Activated CD4-positive, alpha-beta T cell treated with anti-CD3 and anti-CD28 coated beads for 24 hours (primary cell): ENCODE results near the gene SHFL.

Experiments used
- DNase-seq, 2 donors: peaks; one replicate each; pipeline ENCODE4 v3.0.0-alpha.2; 2020; ENCODE audit warnings: low read depth in 2 of 2

Gene SHFL

GRCh38 chr19:10107817-10108367, 21.8 kb downstream of the SHFL start:
- DNase-seq, result no peak

GRCh38 chr19:10109528-10109927, 23.4 kb downstream of the SHFL start:
- no peak for DNase-seq

GRCh38 chr19:10110076-10110971, 24.2 kb downstream of the SHFL start:
- no peak for DNase-seq

GRCh38 chr19:10110972-10111317, 24.8 kb downstream of the SHFL start:
- DNase-seq, result no peak

GRCh38 chr19:10111405-10111811, 25.3 kb downstream of the SHFL start, which contains the start of gene P2RY11:
TSS of gene P2RY11 (plus strand) at chr19:10111693. CDS start at chr19:10111722, 29 bp downstream.
- no peak for DNase-seq

GRCh38 chr19:10112037-10112761, 26.1 kb downstream of the SHFL start:
- DNase-seq, result no peak

GRCh38 chr19:10112895-10113591, 26.9 kb downstream of the SHFL start:
- DNase-seq, result peak; percentile 61 to 68

GRCh38 chr19:10113592-10113963, 27.5 kb downstream of the SHFL start:
- DNase-seq, result no peak

GRCh38 chr19:10113964-10114650, 28.0 kb downstream of the SHFL start:
- no peak for DNase-seq

GRCh38 chr19:10114651-10115391, 28.7 kb downstream of the SHFL start:
- DNase-seq, result no peak

- DNase-seq, result no peak
Measured at GRCh38 chr19:10115392-10116084, 29.4 kb downstream of the SHFL start.

- DNase-seq, result no peak
Measured at GRCh38 chr19:10116085-10116865, 30.2 kb downstream of the SHFL start.

GRCh38 chr19:10116866-10117616, 30.9 kb downstream of the SHFL start:
- DNase-seq, result no peak

- no peak for DNase-seq
Measured at GRCh38 chr19:10118960-10119359, 32.8 kb downstream of the SHFL start.

GRCh38 chr19:10120538-10121189, 34.5 kb downstream of the SHFL start:
- DNase-seq, result no peak

GRCh38 chr19:10122045-10122444, 35.9 kb downstream of the SHFL start:
- DNase-seq, result no peak

- no peak for DNase-seq
Measured at GRCh38 chr19:10124429-10124828, 38.3 kb downstream of the SHFL start.

GRCh38 chr19:10126213-10126639, 40.1 kb downstream of the SHFL start:
- DNase-seq, result no peak
